NB4 (cell line): ENCODE results near the gene NCF4.

Experiments
- DNase-seq: peaks from one replicate; pipeline ENCODE4 v3.0.0; 2010; ENCODE audit warnings: low read depth
- H3K4me3 ChIP-seq: one replicate; pipeline ENCODE4 v1.5.1; 2011; ENCODE audit warnings: mild to moderate bottlenecking, low read depth, low read length, moderate library complexity
- MYC ChIP-seq: IDR thresholded peaks from 2 replicates; pipeline ENCODE4 v1.6.1; 2011; ENCODE audit warnings: low read depth, low read length
- POLR2A ChIP-seq: IDR thresholded peaks from 2 replicates; pipeline ENCODE4 v1.6.1; 2011; ENCODE audit warnings: mild to moderate bottlenecking; ENCODE audit not compliant: insufficient read length; ENCODE audit errors: extremely low read depth
- TF ChIP-seq, protein P1 (sequence below): IDR thresholded peaks from one replicate; pipeline ENCODE4 v1.5.1; 2012; ENCODE audit warnings: low read depth, low read length
- TF ChIP-seq, protein P2 (sequence below): IDR thresholded peaks from 2 replicates; pipeline ENCODE4 v1.6.1; 2011; ENCODE audit warnings: low read depth, low read length

The NCF4 gene

DNA sequence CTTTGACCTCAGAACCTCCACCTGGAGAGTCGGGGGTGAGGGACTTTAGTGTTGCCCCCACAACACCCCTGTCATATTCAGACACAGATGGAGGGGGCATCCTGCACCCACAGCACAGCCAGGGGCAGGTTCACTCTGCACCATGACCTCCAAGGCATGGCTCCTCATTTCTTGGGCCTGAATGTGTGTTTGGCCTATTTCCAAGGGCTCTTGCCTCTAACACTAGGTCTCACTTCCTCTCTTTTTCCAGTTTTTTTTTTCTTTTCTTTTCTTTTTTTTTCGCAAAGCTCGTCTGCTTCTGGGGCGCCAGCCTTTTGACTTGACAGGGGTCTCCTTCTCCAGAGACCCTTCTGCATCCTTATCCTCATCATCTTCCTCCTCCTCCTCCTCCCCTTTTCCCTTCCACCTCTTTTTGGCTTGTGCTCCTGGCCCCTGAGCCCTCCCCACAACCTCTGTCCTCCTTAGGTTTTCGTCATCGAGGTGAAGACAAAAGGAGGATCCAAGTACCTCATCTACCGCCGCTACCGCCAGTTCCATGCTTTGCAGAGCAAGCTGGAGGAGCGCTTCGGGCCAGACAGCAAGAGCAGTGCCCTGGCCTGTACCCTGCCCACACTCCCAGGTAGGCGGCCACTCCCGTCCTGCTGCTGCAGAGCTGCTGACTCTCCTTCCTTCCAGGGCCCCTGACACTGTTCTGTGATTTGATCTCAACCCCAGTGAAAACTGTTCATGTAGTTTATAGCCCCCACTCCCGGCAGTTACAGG is 3.8 kb downstream of the NCF4 start:
- H3K4me3 ChIP-seq, result no peak overlapping the region
- TF ChIP-seq MYC (no peak), POLR2A (no peak)
- TF ChIP-seq, protein P1, sequence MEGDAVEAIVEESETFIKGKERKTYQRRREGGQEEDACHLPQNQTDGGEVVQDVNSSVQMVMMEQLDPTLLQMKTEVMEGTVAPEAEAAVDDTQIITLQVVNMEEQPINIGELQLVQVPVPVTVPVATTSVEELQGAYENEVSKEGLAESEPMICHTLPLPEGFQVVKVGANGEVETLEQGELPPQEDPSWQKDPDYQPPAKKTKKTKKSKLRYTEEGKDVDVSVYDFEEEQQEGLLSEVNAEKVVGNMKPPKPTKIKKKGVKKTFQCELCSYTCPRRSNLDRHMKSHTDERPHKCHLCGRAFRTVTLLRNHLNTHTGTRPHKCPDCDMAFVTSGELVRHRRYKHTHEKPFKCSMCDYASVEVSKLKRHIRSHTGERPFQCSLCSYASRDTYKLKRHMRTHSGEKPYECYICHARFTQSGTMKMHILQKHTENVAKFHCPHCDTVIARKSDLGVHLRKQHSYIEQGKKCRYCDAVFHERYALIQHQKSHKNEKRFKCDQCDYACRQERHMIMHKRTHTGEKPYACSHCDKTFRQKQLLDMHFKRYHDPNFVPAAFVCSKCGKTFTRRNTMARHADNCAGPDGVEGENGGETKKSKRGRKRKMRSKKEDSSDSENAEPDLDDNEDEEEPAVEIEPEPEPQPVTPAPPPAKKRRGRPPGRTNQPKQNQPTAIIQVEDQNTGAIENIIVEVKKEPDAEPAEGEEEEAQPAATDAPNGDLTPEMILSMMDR, result no peak
- TF ChIP-seq, protein P2, sequence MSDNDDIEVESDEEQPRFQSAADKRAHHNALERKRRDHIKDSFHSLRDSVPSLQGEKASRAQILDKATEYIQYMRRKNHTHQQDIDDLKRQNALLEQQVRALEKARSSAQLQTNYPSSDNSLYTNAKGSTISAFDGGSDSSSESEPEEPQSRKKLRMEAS, result no peak
- DNase-seq, result no peak

DNA sequence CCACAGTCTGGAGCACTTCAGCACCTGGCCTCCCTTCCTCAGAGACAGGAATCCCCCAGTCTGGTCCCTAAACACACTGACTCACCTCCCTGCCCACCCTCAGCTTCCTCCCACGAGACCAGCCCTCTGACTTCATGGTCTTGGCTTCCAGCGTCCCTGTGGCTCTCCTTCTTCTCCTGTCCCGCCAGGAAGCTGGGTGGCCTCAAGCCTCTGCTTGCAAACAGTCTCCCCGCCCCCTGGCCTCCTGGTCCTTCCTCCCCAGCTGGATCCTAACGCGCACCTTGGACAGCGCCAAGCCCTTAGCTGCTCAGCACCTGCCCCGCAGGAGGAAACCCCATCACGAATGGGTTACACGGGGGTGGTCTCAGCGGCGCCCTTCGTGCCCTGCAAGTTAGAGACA is 4.5 kb downstream of the NCF4 start:
- DNase-seq, result peak; percentile 49
- TF ChIP-seq, protein P1, result no peak
- no peak for TF ChIP-seq POLR2A
- TF ChIP-seq, protein P2, result no peak
- TF ChIP-seq MYC, result no peak
- H3K4me3 ChIP-seq, result no peak overlapping the region

DNA sequence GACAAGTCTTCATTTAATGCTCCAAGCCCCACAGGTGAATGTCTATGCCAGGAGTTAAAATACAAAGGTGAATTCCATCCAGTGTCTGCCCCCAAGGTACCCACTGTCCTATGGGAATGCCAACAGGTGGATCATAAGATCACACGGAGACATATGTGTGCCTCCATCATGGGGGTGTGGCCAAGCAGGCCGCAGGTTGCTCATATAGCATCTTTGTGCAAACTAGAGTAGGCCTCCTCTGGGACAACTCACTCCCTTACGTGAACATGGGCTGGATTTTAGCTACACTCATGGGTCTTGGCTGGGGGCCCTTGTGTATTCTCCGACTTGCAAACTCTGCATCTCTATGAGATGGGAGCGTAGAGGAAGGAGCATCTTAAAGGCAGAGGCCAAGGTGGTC is 6.9 kb downstream of the NCF4 start:
- DNase-seq, result no peak
- TF ChIP-seq, protein P2, result no peak

DNA sequence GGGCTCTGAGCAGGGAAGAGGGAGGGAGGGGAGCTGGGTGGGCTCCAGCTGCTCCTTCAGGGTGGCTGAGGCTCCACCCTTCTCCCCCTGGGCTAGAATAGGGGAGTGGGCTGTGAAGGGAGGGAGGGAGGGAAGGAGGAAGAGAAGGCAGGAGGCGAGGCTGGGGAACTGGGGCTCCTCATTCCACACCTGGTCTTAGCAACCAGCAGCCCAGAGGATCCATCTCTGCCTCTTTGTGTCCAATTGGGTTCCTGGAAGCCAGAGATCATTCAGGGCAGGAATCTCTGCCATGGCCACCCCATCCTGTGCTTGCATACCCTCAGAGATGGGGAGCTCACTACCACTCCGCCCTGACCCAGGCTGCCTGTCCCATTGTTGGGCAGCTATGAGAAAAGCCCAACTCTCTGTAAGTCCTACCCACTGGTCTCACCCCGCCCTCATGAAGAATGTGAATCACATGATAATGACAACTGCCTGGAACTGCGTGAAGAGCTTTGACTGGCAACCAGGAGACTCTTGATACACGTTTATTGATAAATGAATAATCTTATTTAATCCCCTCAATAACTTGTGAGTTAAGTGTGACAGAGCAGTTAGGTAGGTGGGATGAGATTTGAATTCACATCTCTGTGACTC is 7.9 kb downstream of the NCF4 start:
- TF ChIP-seq, protein P1, result no peak
- TF ChIP-seq, protein P2, result no peak
- TF ChIP-seq MYC, result no peak
- TF ChIP-seq POLR2A, result no peak
- no peak for DNase-seq
- H3K4me3 ChIP-seq, result no peak overlapping the region

More for the DNA sequence above, 6.9 kb downstream of the NCF4 start:
- no peak overlapping the region for H3K4me3 ChIP-seq

DNA sequence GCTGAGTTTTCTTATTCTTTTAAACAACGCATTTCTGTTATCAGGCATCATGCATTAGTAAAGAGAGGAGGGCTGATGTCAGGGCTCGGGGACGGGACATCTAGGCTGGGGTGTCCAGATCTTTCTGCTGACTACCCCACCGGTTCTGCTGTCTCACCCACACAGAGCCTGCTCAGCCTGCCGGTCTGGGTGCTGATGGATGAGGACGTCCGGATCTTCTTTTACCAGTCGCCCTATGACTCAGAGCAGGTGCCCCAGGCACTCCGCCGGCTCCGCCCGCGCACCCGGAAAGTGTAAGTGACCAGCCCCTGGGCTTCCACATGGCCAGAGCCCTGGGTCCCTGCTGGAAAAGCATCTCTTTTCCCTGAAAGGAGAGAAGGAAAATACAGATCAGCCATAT is 9.4 kb downstream of the NCF4 start:
- H3K4me3 ChIP-seq, result no peak overlapping the region
- TF ChIP-seq POLR2A (no peak), MYC (no peak)
- TF ChIP-seq, protein P2, result no peak
- TF ChIP-seq, protein P1, result no peak
- DNase-seq, result no peak

DNA sequence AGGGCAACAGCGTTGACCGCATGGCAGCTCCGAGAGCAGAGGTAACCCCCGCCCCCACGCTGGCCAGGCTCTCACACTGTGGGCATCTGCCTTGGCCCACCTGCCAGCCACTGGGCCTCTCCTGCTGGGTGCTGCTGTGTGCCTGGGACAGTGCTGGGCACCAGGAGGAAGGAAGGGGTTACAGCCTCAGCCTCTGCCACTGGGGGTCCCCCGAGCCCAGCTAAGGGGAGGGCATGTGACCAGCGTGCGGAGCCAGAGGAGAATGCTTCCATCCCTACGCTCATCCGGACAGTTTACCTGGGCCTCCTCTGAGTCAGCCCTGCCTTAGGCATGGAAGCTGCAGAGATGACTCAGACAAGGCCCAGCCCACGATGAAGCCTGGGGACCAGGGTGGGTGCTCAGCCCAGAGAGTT is 10.9 kb downstream of the NCF4 start:
- no peak for DNase-seq

More for the DNA sequence above, 10.9 kb downstream of the NCF4 start:
- TF ChIP-seq POLR2A (no peak), MYC (no peak)
- TF ChIP-seq, protein P2, result no peak
- TF ChIP-seq, protein P1, result no peak
- no peak overlapping the region for H3K4me3 ChIP-seq
